Skeletal muscle tissue (tissue), 4 donors: ENCODE results near the gene ARHGAP42. TPM values are rescaled to one million over a fixed set of nuclear protein-coding genes. Genes with fewer than 3 reads are reported as not detected.

Experiments used
- H3K27ac ChIP-seq: one replicate; pipeline ENCODE4 v1.7.0; 2013; ENCODE audit warnings: mild to moderate bottlenecking, low read depth, low read length, inconsistent platforms
- H3K27me3 ChIP-seq, 3 donors: one replicate each; pipeline ENCODE4 v1.7.0; 2013; ENCODE audit warnings: low read length in 3 of 3; ENCODE audit not compliant: control insufficient read depth in 3 of 3, insufficient read depth in 3 of 3
- H3K36me3 ChIP-seq, 3 donors: one replicate each; pipeline ENCODE4 v1.7.0; 2013; ENCODE audit warnings: low read length in 3 of 3; ENCODE audit not compliant: control insufficient read depth in 3 of 3, insufficient read depth in 3 of 3
- H3K4me1 ChIP-seq, 3 donors: one replicate each; pipeline ENCODE4 v1.7.0; 2013; ENCODE audit warnings: low read length in 3 of 3, mild to moderate bottlenecking in 3 of 3; ENCODE audit not compliant: control insufficient read depth in 3 of 3, insufficient read depth in 3 of 3
- H3K4me3 ChIP-seq, 3 donors: one replicate each; pipeline ENCODE4 v1.7.0; 2013; ENCODE audit warnings: low read length in 3 of 3
- H3K9ac ChIP-seq, 3 donors: one replicate each; pipeline ENCODE4 v1.7.0; 2013; ENCODE audit warnings: low read length in 3 of 3, mild to moderate bottlenecking in 3 of 3, moderate library complexity in 2 of 3, low read depth in 1 of 3
- H3K9me3 ChIP-seq, 3 donors: one replicate each; pipeline ENCODE4 v1.7.0; 2013; ENCODE audit warnings: low read length in 3 of 3; ENCODE audit not compliant: control insufficient read depth in 3 of 3
- total RNA-seq: library from RNA; depleted of rRNA; stranded (reverse); fragments of >200 nt; gene quantifications from one replicate; pipeline ENCODE4 v1.2.3, GENCODE V29; 2014
- donor health status: Osteomylitis.

Gene ARHGAP42
- total RNA-seq, 1 donor from 2014 or later: 23.5 TPM

DNA sequence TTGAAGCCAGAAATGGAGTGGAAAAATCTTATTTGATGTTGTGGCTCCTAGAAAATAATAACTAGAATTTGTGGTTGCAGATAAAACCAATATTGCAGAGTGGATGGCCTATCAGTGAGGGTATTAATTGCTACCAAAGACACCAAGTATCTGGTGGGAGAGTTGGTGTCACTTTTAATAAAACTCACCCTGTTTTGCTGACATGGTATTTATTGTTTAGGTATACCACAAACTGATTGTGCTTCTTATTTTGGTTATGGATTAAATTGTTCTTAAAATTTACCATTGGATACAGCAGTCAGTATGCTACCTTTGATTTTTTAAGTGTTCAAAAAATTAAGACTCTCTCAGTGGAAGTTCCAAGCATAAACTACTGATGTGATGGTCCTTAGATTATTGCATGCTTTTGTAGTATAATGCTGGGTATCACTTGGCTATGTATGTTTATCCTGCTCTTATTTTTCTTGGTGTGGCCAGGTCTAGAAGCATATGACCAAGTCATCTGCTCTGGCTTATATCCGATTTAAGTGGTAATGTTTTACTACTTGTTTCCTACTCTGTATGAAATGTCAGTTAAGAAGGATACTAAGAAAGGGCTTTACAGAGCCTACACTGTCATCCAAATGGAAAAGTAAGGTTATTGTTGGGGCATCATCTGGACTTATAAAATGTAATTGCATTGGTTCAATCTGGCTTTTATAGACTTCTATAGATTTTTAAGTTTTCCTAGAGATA, 101.6 kb downstream of the ARHGAP42 start:
- Histone ChIP-seq H3K4me3 (no peak overlapping the region), H3K9ac (no peak overlapping the region), H3K27ac (no peak overlapping the region), H3K4me1 (peaks cover 0 to 7% (median 6%) of the 10 kb centered on the region in 3 donors), H3K27me3 (no peaks in the 10 kb centered on the region), H3K36me3 (no peaks in the 10 kb centered on the region), H3K9me3 (no peaks in the 10 kb centered on the region)

GRCh38 chr11:100789500-100789899, 102.4 kb downstream of the ARHGAP42 start:
- peak overlapping the region in 1 of 3 donors; percentile 15 for H3K4me3 ChIP-seq
- H3K9me3 ChIP-seq: no peaks in the 10 kb centered on the region
- peaks cover 0 to 7% (median 6%) of the 10 kb centered on the region in 3 donors for H3K4me1 ChIP-seq
- H3K36me3 ChIP-seq: no peaks in the 10 kb centered on the region
- H3K27me3 ChIP-seq: no peaks in the 10 kb centered on the region
- no peak overlapping the region for H3K9ac ChIP-seq
- no peak overlapping the region for H3K27ac ChIP-seq

DNA sequence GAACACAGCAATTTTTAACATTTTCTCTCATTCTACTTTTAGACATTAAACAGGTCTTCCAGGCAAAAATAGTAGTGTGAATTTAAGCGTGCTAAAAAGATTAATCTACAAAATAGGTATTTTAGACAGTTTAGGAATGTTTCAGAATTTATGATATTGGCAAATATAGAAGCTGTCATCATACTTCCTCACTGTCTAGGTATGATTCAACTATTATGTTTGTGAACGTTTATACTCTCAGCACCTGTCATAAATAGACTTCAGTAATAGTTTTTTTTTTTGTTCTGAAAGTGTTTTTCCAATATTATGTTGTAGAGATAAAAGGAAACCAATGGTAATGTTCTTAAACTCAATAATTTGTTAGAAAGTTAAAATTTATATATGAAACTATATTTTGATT, 103.0 kb downstream of the ARHGAP42 start:
- H3K9ac ChIP-seq: no peak overlapping the region
- no peak overlapping the region for H3K27ac ChIP-seq
- H3K4me1 ChIP-seq: peaks cover 0 to 7% (median 6%) of the 10 kb centered on the region in 3 donors
- H3K9me3 ChIP-seq: no peaks in the 10 kb centered on the region
- H3K4me3 ChIP-seq: no peak overlapping the region
- H3K36me3 ChIP-seq: no peaks in the 10 kb centered on the region
- H3K27me3 ChIP-seq: no peaks in the 10 kb centered on the region

- Histone ChIP-seq H3K9me3 (no peaks in the 10 kb centered on the region), H3K27me3 (no peaks in the 10 kb centered on the region), H3K27ac (no peak overlapping the region), H3K4me1 (peaks cover 0 to 6% (median 5%) of the 10 kb centered on the region in 3 donors), H3K9ac (no peak overlapping the region), H3K36me3 (no peaks in the 10 kb centered on the region), H3K4me3 (no peak overlapping the region)
Measured at GRCh38 chr11:100791103-100791502, 104.0 kb downstream of the ARHGAP42 start.

DNA sequence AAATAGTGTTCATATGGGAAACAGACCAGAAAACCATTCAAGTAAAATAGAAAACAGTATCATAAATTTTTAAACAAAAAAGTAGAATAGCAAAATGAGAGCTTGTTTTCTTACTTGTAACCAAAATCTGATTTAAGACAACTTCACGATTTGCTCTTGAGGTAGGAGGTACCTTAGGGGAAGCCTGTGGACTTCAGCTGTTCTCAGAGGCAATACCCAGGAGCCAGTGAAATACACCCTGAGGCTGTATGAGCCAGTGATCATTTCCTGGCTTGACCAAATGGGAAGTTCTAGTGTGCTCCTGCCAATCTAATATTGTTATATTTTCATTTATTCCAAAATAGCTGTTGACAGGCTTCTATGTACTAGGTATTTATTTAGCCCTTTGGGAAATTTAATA, 104.8 kb downstream of the ARHGAP42 start:
- Histone ChIP-seq H3K9me3 (no peaks in the 10 kb centered on the region), H3K4me3 (no peak overlapping the region), H3K9ac (no peak overlapping the region), H3K4me1 (peaks cover 0 to 6% (median 5%) of the 10 kb centered on the region in 3 donors), H3K36me3 (no peaks in the 10 kb centered on the region), H3K27ac (no peak overlapping the region), H3K27me3 (no peaks in the 10 kb centered on the region)

DNA sequence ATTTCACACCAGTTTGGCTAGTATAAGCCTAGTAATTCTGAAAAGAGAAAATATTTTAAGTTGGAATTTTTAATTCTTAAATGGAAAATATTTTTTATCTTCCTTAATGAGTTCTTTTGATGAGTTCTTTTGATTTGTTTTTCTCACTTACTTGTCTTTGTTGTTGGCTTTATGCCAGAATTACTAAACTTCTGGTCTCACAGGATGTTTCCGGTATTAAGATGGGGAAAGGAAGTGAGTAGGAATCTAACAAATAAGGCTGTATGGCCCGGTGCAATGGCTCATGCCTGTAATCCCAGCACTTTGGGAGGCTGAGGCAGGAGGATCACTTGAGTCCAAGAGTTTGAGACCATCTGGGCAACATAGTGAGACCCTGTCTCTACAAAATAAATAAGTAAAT, 106.4 kb downstream of the ARHGAP42 start:
- Histone ChIP-seq H3K9me3 (no peaks in the 10 kb centered on the region), H3K9ac (no peak overlapping the region), H3K36me3 (no peaks in the 10 kb centered on the region), H3K4me1 (peaks cover 0 to 6% (median 5%) of the 10 kb centered on the region in 3 donors), H3K27ac (no peak overlapping the region), H3K27me3 (no peaks in the 10 kb centered on the region), H3K4me3 (no peak overlapping the region)

GRCh38 chr11:100794446-100794845, 107.4 kb downstream of the ARHGAP42 start:
- no peaks in the 10 kb centered on the region for H3K9me3 ChIP-seq
- H3K9ac ChIP-seq: no peak overlapping the region
- no peaks in the 10 kb centered on the region for H3K27me3 ChIP-seq
- no peaks in the 10 kb centered on the region for H3K36me3 ChIP-seq
- H3K27ac ChIP-seq: no peak overlapping the region
- no peak overlapping the region for H3K4me3 ChIP-seq
- H3K4me1 ChIP-seq: peaks cover 0 to 3% (median 2%) of the 10 kb centered on the region in 3 donors

DNA sequence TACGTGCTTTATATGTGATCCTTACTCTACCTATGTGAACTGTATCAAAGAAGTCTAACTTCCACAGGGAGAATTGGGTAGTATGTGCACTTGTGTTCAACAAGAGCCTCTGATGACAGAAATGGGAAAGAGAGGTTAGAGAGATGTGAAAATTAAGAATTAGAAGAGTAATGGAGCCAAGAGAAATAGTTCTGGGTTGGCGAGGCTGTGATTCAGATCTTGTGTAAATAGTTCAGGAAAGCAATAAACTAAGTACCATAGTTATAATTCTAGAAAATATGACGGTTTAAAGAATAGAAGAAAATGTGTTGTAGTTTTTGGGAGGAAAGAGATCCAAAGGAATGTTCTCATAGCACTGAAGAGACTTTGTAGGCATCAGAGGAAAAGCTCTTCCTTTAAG, 112.4 kb downstream of the ARHGAP42 start:
- H3K36me3 ChIP-seq: no peaks in the 10 kb centered on the region
- H3K9me3 ChIP-seq: no peaks in the 10 kb centered on the region
- no peak overlapping the region for H3K9ac ChIP-seq
- H3K27me3 ChIP-seq: no peaks in the 10 kb centered on the region
- no peak overlapping the region for H3K4me3 ChIP-seq
- no peak overlapping the region for H3K27ac ChIP-seq
- no peaks in the 10 kb centered on the region for H3K4me1 ChIP-seq

DNA sequence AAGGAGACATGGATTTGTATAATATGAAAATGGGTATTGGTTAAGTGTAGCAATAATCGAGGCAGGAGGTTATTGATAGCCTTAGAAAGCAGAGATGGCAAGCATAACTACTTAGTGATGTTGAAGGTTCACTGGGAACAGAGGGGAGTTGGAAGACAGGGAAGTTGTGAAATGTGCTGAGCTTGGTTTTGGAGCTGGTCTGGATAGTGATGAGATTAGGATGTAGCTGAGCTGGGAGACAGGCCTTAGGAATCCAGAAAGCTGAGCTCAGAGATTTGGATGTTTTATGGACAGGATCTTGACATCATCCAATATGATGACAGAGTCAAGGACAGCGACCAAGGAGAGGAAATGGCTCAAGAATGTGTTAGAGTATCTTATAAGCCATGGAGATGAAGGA, 113.1 kb downstream of the ARHGAP42 start:
- no peaks in the 10 kb centered on the region for H3K36me3 ChIP-seq
- no peaks in the 10 kb centered on the region for H3K9me3 ChIP-seq

GRCh38 chr11:100801225-100801999, 114.3 kb downstream of the ARHGAP42 start:
- no peak overlapping the region for H3K9ac ChIP-seq
- H3K27ac ChIP-seq: no peak overlapping the region
- H3K4me1 ChIP-seq: peaks cover 0 to 2% (median 0%) of the 10 kb centered on the region in 3 donors
- no peaks in the 10 kb centered on the region for H3K27me3 ChIP-seq
- H3K4me3 ChIP-seq: no peak overlapping the region
- H3K9me3 ChIP-seq: no peaks in the 10 kb centered on the region
- H3K36me3 ChIP-seq: no peaks in the 10 kb centered on the region

More for the DNA sequence above, 113.1 kb downstream of the ARHGAP42 start:
- Histone ChIP-seq H3K27me3 (no peaks in the 10 kb centered on the region), H3K4me1 (no peaks in the 10 kb centered on the region), H3K27ac (no peak overlapping the region), H3K4me3 (no peak overlapping the region), H3K9ac (no peak overlapping the region)
